ENCODE measurements around the gene CERS6. TPM values are rescaled to one million over a fixed set of nuclear protein-coding genes. Genes with fewer than 3 reads are reported as not detected.

Gene CERS6
- polyA plus RNA-seq, 1 donor from 2014 or later = 59.3 TPM

- no peaks in the 10 kb centered on the region for H3K79me2 ChIP-seq (replicated peaks; ENCODE audit: insufficient read depth, low read length)
These were observed 260.8 kb downstream of the CERS6 start for GRCh38 chr2:168716839-168717238.

GRCh38 chr2:168717790-168718502 is 261.9 kb downstream of the CERS6 start:
- H4K20me1 ChIP-seq (ENCODE audit: insufficient read depth) = no peaks in the 10 kb centered on the region
- peak overlapping the region; percentile 7 for H3K27ac ChIP-seq (ENCODE audit: low read length)
- H3K36me3 ChIP-seq (ENCODE audit: insufficient read depth, low read length) = peaks cover 4% of the 10 kb centered on the region
- H3K4me3 ChIP-seq (ENCODE audit: low read length) = peak overlapping the region; percentile 5
- H3K9ac ChIP-seq (ENCODE audit: low read length) = no peak overlapping the region
- H2AFZ ChIP-seq (ENCODE audit: low read depth, low read length) = no peak overlapping the region
- H3F3A ChIP-seq (ENCODE audit: insufficient read depth, low read length, poor library complexity, severe bottlenecking) = peaks cover 3% of the 10 kb centered on the region
- peak overlapping the region; percentile 20 for H3K4me2 ChIP-seq (ENCODE audit: low read length)
- no peaks in the 10 kb centered on the region for H3K27me3 ChIP-seq (ENCODE audit: insufficient read depth, low read depth, low read length)
- no peaks in the 10 kb centered on the region for H3K9me2 ChIP-seq (ENCODE audit: insufficient read depth, low read length)
- no peak for TF ChIP-seq TAF1 (IDR thresholded peaks at IDR 0.05; ENCODE audit: low read depth)
- H3K9me3 ChIP-seq (ENCODE audit: low read length) = no peaks in the 10 kb centered on the region
- H3K79me2 ChIP-seq (replicated peaks; ENCODE audit: insufficient read depth, low read length) = no peaks in the 10 kb centered on the region

More at GRCh38 chr2:168716839-168717238, 260.8 kb downstream of the CERS6 start:
- H3K4me3 ChIP-seq (ENCODE audit: low read length) = no peak overlapping the region
- peaks cover 3% of the 10 kb centered on the region for H3F3A ChIP-seq (ENCODE audit: insufficient read depth, low read length, poor library complexity, severe bottlenecking)
- no peak overlapping the region for H2AFZ ChIP-seq (ENCODE audit: low read depth, low read length)
- no peak for TF ChIP-seq POLR2AphosphoS5 (IDR thresholded peaks at IDR 0.05)
- no peaks in the 10 kb centered on the region for H3K9me3 ChIP-seq (ENCODE audit: low read length)
- no peaks in the 10 kb centered on the region for H4K20me1 ChIP-seq (ENCODE audit: insufficient read depth)
- H3K9ac ChIP-seq (ENCODE audit: low read length) = no peak overlapping the region
- H3K9me2 ChIP-seq (ENCODE audit: insufficient read depth, low read length) = no peaks in the 10 kb centered on the region
- H3K36me3 ChIP-seq (ENCODE audit: insufficient read depth, low read length) = peaks cover 4% of the 10 kb centered on the region
- H3K27me3 ChIP-seq (ENCODE audit: insufficient read depth, low read depth, low read length) = no peaks in the 10 kb centered on the region
- no peak overlapping the region for H3K27ac ChIP-seq (ENCODE audit: low read length)
- H3K4me2 ChIP-seq (ENCODE audit: low read length) = peak overlapping the region; percentile 20

- H2AFZ ChIP-seq (ENCODE audit: low read depth, low read length) = no peak overlapping the region
- no peak overlapping the region for H3K9ac ChIP-seq (ENCODE audit: low read length)
- H3K4me2 ChIP-seq (ENCODE audit: low read length) = no peak overlapping the region
- H3K9me3 ChIP-seq (ENCODE audit: low read length) = no peaks in the 10 kb centered on the region
- no peaks in the 10 kb centered on the region for H3K79me2 ChIP-seq (replicated peaks; ENCODE audit: insufficient read depth, low read length)
- no peaks in the 10 kb centered on the region for H3K27me3 ChIP-seq (ENCODE audit: insufficient read depth, low read depth, low read length)
- H3K9me2 ChIP-seq (ENCODE audit: insufficient read depth, low read length) = no peaks in the 10 kb centered on the region
- H3K4me3 ChIP-seq (ENCODE audit: low read length) = no peak overlapping the region
- no peak overlapping the region for H3K27ac ChIP-seq (ENCODE audit: low read length)
- H3F3A ChIP-seq (ENCODE audit: insufficient read depth, low read length, poor library complexity, severe bottlenecking) = peaks cover 3% of the 10 kb centered on the region
- peaks cover 4% of the 10 kb centered on the region for H3K36me3 ChIP-seq (ENCODE audit: insufficient read depth, low read length)
- no peak for TF ChIP-seq EZH2 (IDR thresholded peaks at IDR 0.05; ENCODE audit: borderline replicate concordance, insufficient read depth, low read length, poor library complexity, severe bottlenecking)
- no peak for TF ChIP-seq RAD21 (conservative IDR thresholded peaks at IDR 0.05)
- H4K20me1 ChIP-seq (ENCODE audit: insufficient read depth) = no peaks in the 10 kb centered on the region
These were observed 262.6 kb downstream of the CERS6 start for GRCh38 chr2:168718622-168719021.

GRCh38 chr2:168719446-168719845 is 263.4 kb downstream of the CERS6 start:
- H3K9me2 ChIP-seq (ENCODE audit: insufficient read depth, low read length) = no peaks in the 10 kb centered on the region
- H3F3A ChIP-seq (ENCODE audit: insufficient read depth, low read length, poor library complexity, severe bottlenecking) = peaks cover 3% of the 10 kb centered on the region
- peaks cover 4% of the 10 kb centered on the region for H3K36me3 ChIP-seq (ENCODE audit: insufficient read depth, low read length)
- no peak overlapping the region for H3K9ac ChIP-seq (ENCODE audit: low read length)
- H2AFZ ChIP-seq (ENCODE audit: low read depth, low read length) = no peak overlapping the region
- no peaks in the 10 kb centered on the region for H3K79me2 ChIP-seq (replicated peaks; ENCODE audit: insufficient read depth, low read length)
- no peak overlapping the region for H3K27ac ChIP-seq (ENCODE audit: low read length)
- no peaks in the 10 kb centered on the region for H3K27me3 ChIP-seq (ENCODE audit: insufficient read depth, low read depth, low read length)
- no peak overlapping the region for H3K4me3 ChIP-seq (ENCODE audit: low read length)
- H4K20me1 ChIP-seq (ENCODE audit: insufficient read depth) = no peaks in the 10 kb centered on the region
- no peaks in the 10 kb centered on the region for H3K9me3 ChIP-seq (ENCODE audit: low read length)
- TF ChIP-seq EZH2 (IDR thresholded peaks at IDR 0.05; ENCODE audit: borderline replicate concordance, insufficient read depth, low read length, poor library complexity, severe bottlenecking) = no peak
- H3K4me2 ChIP-seq (ENCODE audit: low read length) = no peak overlapping the region

- Histone ChIP-seq H3K4me3 (ENCODE audit: low read length) (no peak overlapping the region), H3K9me2 (ENCODE audit: insufficient read depth, low read length) (no peaks in the 10 kb centered on the region), H3K79me2 (replicated peaks; ENCODE audit: insufficient read depth, low read length) (no peaks in the 10 kb centered on the region), H4K20me1 (ENCODE audit: insufficient read depth) (no peaks in the 10 kb centered on the region), H3K9me3 (ENCODE audit: low read length) (no peaks in the 10 kb centered on the region), H2AFZ (ENCODE audit: low read depth, low read length) (no peak overlapping the region), H3K9ac (ENCODE audit: low read length) (no peak overlapping the region), H3K27ac (ENCODE audit: low read length) (no peak overlapping the region), H3K27me3 (ENCODE audit: insufficient read depth, low read depth, low read length) (no peaks in the 10 kb centered on the region), H3F3A (ENCODE audit: insufficient read depth, low read length, poor library complexity, severe bottlenecking) (no peaks in the 10 kb centered on the region), H3K36me3 (ENCODE audit: insufficient read depth, low read length) (peaks cover 4% of the 10 kb centered on the region), H3K4me2 (ENCODE audit: low read length) (no peak overlapping the region)
- TF ChIP-seq EP300 (conservative IDR thresholded peaks at IDR 0.05; ENCODE audit: poor library complexity, severe bottlenecking) (no peak), RAD21 (conservative IDR thresholded peaks at IDR 0.05) (no peak), MXI1 (conservative IDR thresholded peaks at IDR 0.05; ENCODE audit: poor library complexity, severe bottlenecking) (no peak), TAF1 (IDR thresholded peaks at IDR 0.05; ENCODE audit: low read depth) (no peak), SMC3 (conservative IDR thresholded peaks at IDR 0.05; ENCODE audit: poor library complexity) (no peak), CTCF (IDR thresholded peaks at IDR 0.05; ENCODE audit: poor library complexity, severe bottlenecking) (no peak), EZH2 (IDR thresholded peaks at IDR 0.05; ENCODE audit: borderline replicate concordance, insufficient read depth, low read length, poor library complexity, severe bottlenecking) (no peak)
These were observed 266.5 kb downstream of the CERS6 start for GRCh38 chr2:168722592-168722991.
